Stimulated activated naive CD8-positive, alpha-beta T cell treated with anti-CD3 and anti-CD28 coated beads, Interleukin-15, Interleukin-2, amounts not matched to agents 100 ng/mL and 50 ng/mL, for 24 hours (primary cell): ENCODE results near the gene SMIM12.

ENCODE experiments used
- H3K27ac Mint-ChIP-seq: one replicate; pipeline ENCODE4 v1.8.0; 2021; ENCODE audit warnings: mild to moderate bottlenecking, mixed read lengths
- H3K27me3 Mint-ChIP-seq: one replicate; pipeline ENCODE4 v1.8.0; 2021; ENCODE audit warnings: mixed read lengths
- H3K36me3 Mint-ChIP-seq: one replicate; pipeline ENCODE4 v1.8.0; 2021; ENCODE audit warnings: low read depth, mixed read lengths
- H3K4me1 Mint-ChIP-seq: one replicate; pipeline ENCODE4 v1.8.0; 2021; ENCODE audit warnings: low read depth, mixed read lengths
- H3K4me3 Mint-ChIP-seq: one replicate; pipeline ENCODE4 v1.8.0; 2021; ENCODE audit warnings: mild to moderate bottlenecking, mixed read lengths
- H3K9me3 Mint-ChIP-seq: one replicate; pipeline ENCODE4 v1.8.0; 2021; ENCODE audit warnings: mixed read lengths

Gene SMIM12

GRCh38 chr1:34865981-34866761 is 6.6 kb upstream of the SMIM12 start:
- H3K27me3 Mint-ChIP-seq = peaks cover under 1% of the 10 kb centered on the region
- peak overlapping the region; percentile 88 for H3K27ac Mint-ChIP-seq
- H3K36me3 Mint-ChIP-seq = no peaks in the 10 kb centered on the region

GRCh38 chr1:34865573-34865972 is 6.0 kb upstream of the SMIM12 start:
- no peaks in the 10 kb centered on the region for H3K36me3 Mint-ChIP-seq
- no peaks in the 10 kb centered on the region for H3K27me3 Mint-ChIP-seq
- no peaks in the 10 kb centered on the region for H3K9me3 Mint-ChIP-seq
- no peak overlapping the region for H3K27ac Mint-ChIP-seq
- H3K4me1 Mint-ChIP-seq = peaks cover 29% of the 10 kb centered on the region
- peak overlapping the region; percentile 60 for H3K4me3 Mint-ChIP-seq

More at GRCh38 chr1:34865981-34866761, 6.6 kb upstream of the SMIM12 start:
- Mint-ChIP-seq H3K4me3 (peak overlapping the region; percentile 81), H3K4me1 (peaks cover 32% of the 10 kb centered on the region), H3K9me3 (no peaks in the 10 kb centered on the region)

GRCh38 chr1:34864759-34865158 is 5.2 kb upstream of the SMIM12 start:
- H3K27me3 Mint-ChIP-seq = no peaks in the 10 kb centered on the region
- peaks cover 38% of the 10 kb centered on the region for H3K4me1 Mint-ChIP-seq
- no peaks in the 10 kb centered on the region for H3K36me3 Mint-ChIP-seq
- no peaks in the 10 kb centered on the region for H3K9me3 Mint-ChIP-seq
- H3K27ac Mint-ChIP-seq = peak overlapping the region; percentile 83
- peak overlapping the region; percentile 65 for H3K4me3 Mint-ChIP-seq

- Mint-ChIP-seq H3K9me3 (no peaks in the 10 kb centered on the region), H3K36me3 (peaks cover 6% of the 10 kb centered on the region), H3K4me3 (peak overlapping the region; percentile 35), H3K27ac (peak overlapping the region; percentile 89), H3K4me1 (peaks cover 44% of the 10 kb centered on the region), H3K27me3 (no peaks in the 10 kb centered on the region)
These were observed 4.0 kb upstream of the SMIM12 start for GRCh38 chr1:34863501-34863900.

- Mint-ChIP-seq H3K4me3 (peak overlapping the region; percentile 99), H3K36me3 (peaks cover 30% of the 10 kb centered on the region), H3K27me3 (no peaks in the 10 kb centered on the region), H3K27ac (peak overlapping the region; percentile 98), H3K4me1 (peaks cover 52% of the 10 kb centered on the region), H3K9me3 (no peaks in the 10 kb centered on the region)
These were observed 576 bp downstream of the SMIM12 start for GRCh38 chr1:34858901-34859445.

GRCh38 chr1:34856697-34857096 is 2.9 kb downstream of the SMIM12 start:
- peaks cover 45% of the 10 kb centered on the region for H3K4me1 Mint-ChIP-seq
- H3K4me3 Mint-ChIP-seq = no peak overlapping the region
- no peaks in the 10 kb centered on the region for H3K27me3 Mint-ChIP-seq
- peaks cover 48% of the 10 kb centered on the region for H3K36me3 Mint-ChIP-seq
- H3K9me3 Mint-ChIP-seq = no peaks in the 10 kb centered on the region
- H3K27ac Mint-ChIP-seq = peak overlapping the region; percentile 26

GRCh38 chr1:34852677-34853217 is 6.8 kb downstream of the SMIM12 start:
- Mint-ChIP-seq H3K27ac (peak overlapping the region; percentile 45), H3K9me3 (no peaks in the 10 kb centered on the region), H3K4me1 (peaks cover 27% of the 10 kb centered on the region), H3K36me3 (peaks cover 64% of the 10 kb centered on the region), H3K27me3 (no peaks in the 10 kb centered on the region), H3K4me3 (no peak overlapping the region)

- Mint-ChIP-seq H3K4me1 (peaks cover 18% of the 10 kb centered on the region), H3K36me3 (peaks cover 60% of the 10 kb centered on the region), H3K4me3 (no peak overlapping the region), H3K9me3 (no peaks in the 10 kb centered on the region), H3K27ac (no peak overlapping the region), H3K27me3 (no peaks in the 10 kb centered on the region)
These were observed 8.0 kb downstream of the SMIM12 start for GRCh38 chr1:34851431-34852105.

- H3K4me1 Mint-ChIP-seq = peaks cover 13% of the 10 kb centered on the region
These were observed 9.2 kb downstream of the SMIM12 start for GRCh38 chr1:34850382-34850781.

GRCh38 chr1:34847094-34847493 is 12.5 kb downstream of the SMIM12 start:
- Mint-ChIP-seq H3K4me1 (peaks cover 9% of the 10 kb centered on the region), H3K9me3 (no peaks in the 10 kb centered on the region), H3K27ac (no peak overlapping the region), H3K27me3 (no peaks in the 10 kb centered on the region), H3K36me3 (peaks cover 30% of the 10 kb centered on the region), H3K4me3 (no peak overlapping the region)

More at GRCh38 chr1:34850382-34850781, 9.2 kb downstream of the SMIM12 start:
- no peak overlapping the region for H3K4me3 Mint-ChIP-seq
- no peak overlapping the region for H3K27ac Mint-ChIP-seq
- H3K9me3 Mint-ChIP-seq = no peaks in the 10 kb centered on the region
- H3K27me3 Mint-ChIP-seq = no peaks in the 10 kb centered on the region
- H3K36me3 Mint-ChIP-seq = peaks cover 51% of the 10 kb centered on the region

- no peak overlapping the region for H3K4me3 Mint-ChIP-seq
- H3K27ac Mint-ChIP-seq = no peak overlapping the region
- H3K27me3 Mint-ChIP-seq = no peaks in the 10 kb centered on the region
- no peaks in the 10 kb centered on the region for H3K9me3 Mint-ChIP-seq
- peaks cover 9% of the 10 kb centered on the region for H3K4me1 Mint-ChIP-seq
- H3K36me3 Mint-ChIP-seq = peaks cover 22% of the 10 kb centered on the region
These were observed 13.3 kb downstream of the SMIM12 start for GRCh38 chr1:34846265-34846664.

- no peak overlapping the region for H3K27ac Mint-ChIP-seq
- no peaks in the 10 kb centered on the region for H3K9me3 Mint-ChIP-seq
- peaks cover 9% of the 10 kb centered on the region for H3K4me1 Mint-ChIP-seq
- no peak overlapping the region for H3K4me3 Mint-ChIP-seq
- H3K36me3 Mint-ChIP-seq = peaks cover 14% of the 10 kb centered on the region
- H3K27me3 Mint-ChIP-seq = no peaks in the 10 kb centered on the region
These were observed 14.2 kb downstream of the SMIM12 start for GRCh38 chr1:34845131-34845901.

GRCh38 chr1:34844252-34844634 is 15.3 kb downstream of the SMIM12 start:
- Mint-ChIP-seq H3K27ac (no peak overlapping the region), H3K4me1 (peaks cover 6% of the 10 kb centered on the region), H3K27me3 (no peaks in the 10 kb centered on the region), H3K4me3 (no peak overlapping the region), H3K36me3 (peaks cover 10% of the 10 kb centered on the region), H3K9me3 (no peaks in the 10 kb centered on the region)

- Mint-ChIP-seq H3K36me3 (peaks cover 3% of the 10 kb centered on the region), H3K4me3 (no peak overlapping the region), H3K27me3 (no peaks in the 10 kb centered on the region), H3K27ac (no peak overlapping the region), H3K4me1 (peaks cover 5% of the 10 kb centered on the region), H3K9me3 (no peaks in the 10 kb centered on the region)
These were observed 15.9 kb downstream of the SMIM12 start for GRCh38 chr1:34843392-34844251.
